ENCODE data around the gene CHID1.

GRCh38 chr11:852762-853161, 57.8 kb downstream of the CHID1 start:
- TF ChIP-seq CTCF (IDR thresholded peaks at IDR 0.05) = no peak
- TF ChIP-seq EZH2 (IDR thresholded peaks at IDR 0.05; ENCODE audit: borderline replicate concordance, insufficient read depth, low read depth, low read length, poor library complexity, severe bottlenecking) = no peak
